HG03025 (cell line): ENCODE results near the gene OR8D2.
A peak's percentile ranks its signal among the peaks of the same experiment; 100 is the strongest.

Source experiments
- ATAC-seq: cut with Tn5 transposase; IDR thresholded peaks from one replicate; pipeline ENCODE4 v1.9.1; 2021; ENCODE audit warnings: mild to moderate bottlenecking, moderate library complexity; ENCODE audit not compliant: unreplicated experiment, low FRiP score

OR8D2 gene

GRCh38 chr11:124320097-124320496 lies at the start of gene OR8D2:
TSS of gene OR8D2 (minus strand) at chr11:124320197. CDS start at chr11:124320197, 0 bp downstream.
- no peak for ATAC-seq

GRCh38 chr11:124359566-124359965 lies 39.6 kb upstream of the OR8D2 start:
- no peak for ATAC-seq

- no peak for ATAC-seq
Measured at GRCh38 chr11:124346311-124346955, 26.4 kb upstream of the OR8D2 start.

GRCh38 chr11:124344346-124344745 lies 24.3 kb upstream of the OR8D2 start:
- ATAC-seq = no peak

GRCh38 chr11:124340142-124340447 lies 20.1 kb upstream of the OR8D2 start:
- no peak for ATAC-seq

GRCh38 chr11:124339396-124340141 lies 19.6 kb upstream of the OR8D2 start:
- ATAC-seq = no peak

GRCh38 chr11:124331873-124332272 lies 11.9 kb upstream of the OR8D2 start:
- ATAC-seq = no peak

- peak; percentile 79 for ATAC-seq
Measured at GRCh38 chr11:124329787-124330478, 9.9 kb upstream of the OR8D2 start.

- no peak for ATAC-seq
Measured at GRCh38 chr11:124327775-124328174, 7.8 kb upstream of the OR8D2 start.

GRCh38 chr11:124322356-124322755 lies 2.4 kb upstream of the OR8D2 start:
- no peak for ATAC-seq

- no peak for ATAC-seq
Measured at GRCh38 chr11:124315052-124315451, 4.9 kb downstream of the OR8D2 start.

- no peak for ATAC-seq
Measured at GRCh38 chr11:124313849-124314248, 6.1 kb downstream of the OR8D2 start, which contains the start of gene OR8D1. TSS of gene OR8D1 (minus strand) at chr11:124313949. CDS start at chr11:124310766, 3,183 bp downstream.

- ATAC-seq = no peak
Measured at GRCh38 chr11:124313131-124313530, 6.9 kb downstream of the OR8D2 start.

- ATAC-seq = no peak
Measured at GRCh38 chr11:124311670-124312069, 8.3 kb downstream of the OR8D2 start.

GRCh38 chr11:124311269-124311668 lies 8.7 kb downstream of the OR8D2 start:
- no peak for ATAC-seq

- no peak for ATAC-seq
Measured at GRCh38 chr11:124310721-124311120, 9.3 kb downstream of the OR8D2 start.

- ATAC-seq = no peak
Measured at GRCh38 chr11:124307093-124307492, 12.9 kb downstream of the OR8D2 start.

GRCh38 chr11:124302347-124303125 lies 17.5 kb downstream of the OR8D2 start:
- no peak for ATAC-seq

GRCh38 chr11:124301548-124301947 lies 18.4 kb downstream of the OR8D2 start:
- ATAC-seq = no peak

- no peak for ATAC-seq
Measured at GRCh38 chr11:124297921-124298320, 22.1 kb downstream of the OR8D2 start.

- no peak for ATAC-seq
Measured at GRCh38 chr11:124296016-124296415, 24.0 kb downstream of the OR8D2 start.
